Thoracic aorta (tissue), 2 donors: Measurements from ENCODE around the gene FRG2B. TPM values are rescaled to one million over a fixed set of nuclear protein-coding genes. Genes with fewer than 3 reads are reported as not detected.
"Not testable (repeated sequence)": the region's sequence is repeated elsewhere in the genome, so short reads cannot be mapped to it uniquely, and the experiment has no call there.

ENCODE experiments used
- ATAC-seq: fragments of 150-250 bp; one replicate; pipeline ENCODE4 v1.8.0; 2017; ENCODE audit warnings: low read depth; ENCODE audit not compliant: insufficient number of reproducible peaks, low FRiP score
- DNase-seq: peaks from one replicate; pipeline ENCODE4 v3.0.0-alpha.2; 2020; ENCODE audit warnings: low spot score
- H3K27ac ChIP-seq, 2 donors: fragments of 200-600 bp; sonication (generic); 1 replicate in 1 of 2; 2 replicates in 1 of 2; pipeline ENCODE4 v1.5.1; 2016; ENCODE audit warnings: mild to moderate bottlenecking in 2 of 2, moderate library complexity in 2 of 2
- H3K27me3 ChIP-seq: fragments of 200-600 bp; sonication (generic); replicated peaks from 2 replicates; pipeline ENCODE4 v1.6.0; 2016; ENCODE audit warnings: mild to moderate bottlenecking; ENCODE audit not compliant: insufficient read depth
- H3K36me3 ChIP-seq: fragments of 200-600 bp; sonication (generic); one replicate; pipeline ENCODE4 v1.5.1; 2016
- H3K4me1 ChIP-seq, 2 donors: fragments of 200-600 bp; sonication (generic); 1 replicate in 1 of 2; 2 replicates in 1 of 2; pipeline versions ENCODE4 v1.5.1 to v1.6.0; 2016; ENCODE audit warnings: low read depth in 2 of 2, mild to moderate bottlenecking in 1 of 2; ENCODE audit not compliant: control insufficient read depth in 1 of 2
- H3K4me3 ChIP-seq: fragments of 200-600 bp; sonication (generic); 2 replicates; pipeline ENCODE4 v1.5.1; 2016; ENCODE audit warnings: mild to moderate bottlenecking
- H3K9me3 ChIP-seq: fragments of 200-600 bp; sonication (generic); 2 replicates; pipeline ENCODE4 v1.5.1; 2016
- total RNA-seq, 2 donors: library from RNA; depleted of rRNA; stranded (reverse); fragments of >200 nt; gene quantifications; one replicate each; pipeline versions ENCODE4 v1.1.0 to v1.2.3, GENCODE V29; 2016
- TF ChIP-seq, protein P1 (sequence below): fragments of 200-600 bp; sonication (generic); IDR thresholded peaks from one replicate; pipeline ENCODE4 v1.5.1; 2019; ENCODE audit warnings: antibody characterized with exemption

FRG2B gene
- total RNA-seq, result not detected

- not testable (repeated sequence) for DNase-seq, H3K9me3 ChIP-seq
Observed at GRCh38 chr10:133626695-133627094, at the start of gene FRG2B. Gene FRG2B (minus strand): TSS chr10:133626795. CDS start chr10:133626742, 53 bp downstream.

GRCh38 chr10:133667446-133667845 lies 40.9 kb upstream of the FRG2B start:
- H3K36me3 ChIP-seq, ATAC-seq, DNase-seq, H3K27ac ChIP-seq, H3K4me1 ChIP-seq, H3K9me3 ChIP-seq, H3K27me3 ChIP-seq, H3K4me3 ChIP-seq: not testable (repeated sequence)

More at GRCh38 chr10:133626695-133627094, at the start of gene FRG2B:
- H3K27ac ChIP-seq, H3K36me3 ChIP-seq, H3K4me1 ChIP-seq, H3K4me3 ChIP-seq, H3K27me3 ChIP-seq, ATAC-seq: not testable (repeated sequence)

GRCh38 chr10:133663544-133664160 lies 37.1 kb upstream of the FRG2B start:
- not testable (repeated sequence) for H3K9me3 ChIP-seq, H3K4me3 ChIP-seq, H3K27me3 ChIP-seq, ATAC-seq, H3K36me3 ChIP-seq, H3K4me1 ChIP-seq, DNase-seq, H3K27ac ChIP-seq

DNA sequence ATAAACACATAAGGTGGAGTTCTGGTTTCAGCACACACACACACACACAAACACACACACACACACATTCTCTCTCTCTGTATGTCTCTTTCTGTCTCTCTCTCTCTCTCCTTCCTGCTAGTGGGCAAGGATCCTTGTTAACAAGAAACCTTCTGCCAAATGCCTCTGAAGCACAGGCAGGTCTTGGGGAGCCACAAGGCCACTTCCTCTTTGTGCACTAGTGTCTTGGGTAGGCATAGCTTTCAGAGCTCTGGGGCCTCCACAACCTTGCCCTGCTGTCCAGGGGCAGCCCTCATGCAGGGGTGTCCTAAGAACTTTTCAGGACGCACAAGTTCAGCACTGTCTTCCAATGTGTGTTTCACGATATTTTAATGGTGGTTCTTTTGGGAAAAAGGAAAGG lies 34.5 kb upstream of the FRG2B start:
- H3K36me3 ChIP-seq, ATAC-seq, DNase-seq, H3K4me3 ChIP-seq, H3K27me3 ChIP-seq, H3K27ac ChIP-seq, H3K4me1 ChIP-seq, H3K9me3 ChIP-seq: not testable (repeated sequence)

DNA sequence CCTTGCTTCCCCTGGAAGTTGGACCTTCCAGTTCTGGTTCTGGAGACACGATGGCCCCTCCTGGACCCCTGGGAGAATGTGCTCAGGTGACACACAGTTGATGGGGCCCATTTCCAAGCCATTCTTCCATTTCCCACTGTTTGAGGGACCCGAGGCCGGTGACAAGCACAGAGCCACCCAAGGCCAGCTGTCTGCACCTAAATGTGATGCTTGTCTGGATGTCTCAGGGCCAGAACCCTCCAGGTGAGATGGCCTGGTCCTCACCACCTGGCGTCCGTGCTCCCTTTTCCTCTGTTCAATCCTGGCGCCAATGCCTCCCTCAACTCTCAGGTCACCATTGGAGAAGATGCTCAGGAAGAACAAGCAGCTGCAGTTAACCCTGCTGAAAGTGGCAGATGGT lies 33.9 kb upstream of the FRG2B start:
- not testable (repeated sequence) for H3K27ac ChIP-seq, H3K36me3 ChIP-seq, H3K27me3 ChIP-seq, H3K4me3 ChIP-seq, H3K4me1 ChIP-seq, H3K9me3 ChIP-seq, DNase-seq, ATAC-seq

- H3K27me3 ChIP-seq, H3K27ac ChIP-seq, ATAC-seq, H3K36me3 ChIP-seq, DNase-seq, H3K9me3 ChIP-seq, H3K4me3 ChIP-seq, H3K4me1 ChIP-seq: not testable (repeated sequence)
Observed at GRCh38 chr10:133657276-133657675, 30.7 kb upstream of the FRG2B start.

DNA sequence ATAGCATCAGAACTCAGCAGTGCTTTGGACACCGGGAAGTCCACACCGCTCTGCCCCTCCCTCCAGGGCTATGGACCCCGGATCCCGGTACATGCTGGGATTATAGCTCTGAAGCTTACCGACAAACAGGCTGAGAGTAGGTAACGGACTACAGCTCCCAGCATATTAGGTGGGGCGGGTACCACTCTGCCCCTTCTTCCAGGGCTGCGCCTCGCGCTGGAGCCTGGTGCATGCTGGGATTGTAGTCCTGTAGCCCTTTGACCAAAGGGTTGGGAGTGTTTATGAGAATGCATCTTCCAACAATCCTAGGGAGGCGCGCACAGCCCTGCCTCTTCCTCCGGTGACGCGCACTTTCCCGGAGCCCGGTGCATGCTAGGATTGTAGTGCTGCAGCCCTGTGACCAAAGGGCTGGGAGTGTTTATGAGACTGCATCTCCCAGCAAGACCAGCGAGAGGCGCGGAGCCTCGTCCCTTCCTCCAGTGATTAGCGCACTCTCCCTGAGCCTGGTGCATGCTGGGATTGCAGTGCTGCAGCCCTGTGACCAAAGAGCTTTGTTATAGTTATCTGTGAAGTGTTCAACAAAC lies 22.4 kb upstream of the FRG2B start:
- H3K27me3 ChIP-seq, H3K27ac ChIP-seq, H3K36me3 ChIP-seq, DNase-seq, H3K4me1 ChIP-seq, H3K9me3 ChIP-seq, H3K4me3 ChIP-seq, ATAC-seq: not testable (repeated sequence)

- ATAC-seq, H3K27ac ChIP-seq, H3K4me1 ChIP-seq, H3K9me3 ChIP-seq, H3K4me3 ChIP-seq, H3K27me3 ChIP-seq, H3K36me3 ChIP-seq, DNase-seq: not testable (repeated sequence)
- TF ChIP-seq, protein P1, sequence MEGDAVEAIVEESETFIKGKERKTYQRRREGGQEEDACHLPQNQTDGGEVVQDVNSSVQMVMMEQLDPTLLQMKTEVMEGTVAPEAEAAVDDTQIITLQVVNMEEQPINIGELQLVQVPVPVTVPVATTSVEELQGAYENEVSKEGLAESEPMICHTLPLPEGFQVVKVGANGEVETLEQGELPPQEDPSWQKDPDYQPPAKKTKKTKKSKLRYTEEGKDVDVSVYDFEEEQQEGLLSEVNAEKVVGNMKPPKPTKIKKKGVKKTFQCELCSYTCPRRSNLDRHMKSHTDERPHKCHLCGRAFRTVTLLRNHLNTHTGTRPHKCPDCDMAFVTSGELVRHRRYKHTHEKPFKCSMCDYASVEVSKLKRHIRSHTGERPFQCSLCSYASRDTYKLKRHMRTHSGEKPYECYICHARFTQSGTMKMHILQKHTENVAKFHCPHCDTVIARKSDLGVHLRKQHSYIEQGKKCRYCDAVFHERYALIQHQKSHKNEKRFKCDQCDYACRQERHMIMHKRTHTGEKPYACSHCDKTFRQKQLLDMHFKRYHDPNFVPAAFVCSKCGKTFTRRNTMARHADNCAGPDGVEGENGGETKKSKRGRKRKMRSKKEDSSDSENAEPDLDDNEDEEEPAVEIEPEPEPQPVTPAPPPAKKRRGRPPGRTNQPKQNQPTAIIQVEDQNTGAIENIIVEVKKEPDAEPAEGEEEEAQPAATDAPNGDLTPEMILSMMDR, result peak; percentile 45
Observed at GRCh38 chr10:133647075-133647748, 20.6 kb upstream of the FRG2B start.

DNA sequence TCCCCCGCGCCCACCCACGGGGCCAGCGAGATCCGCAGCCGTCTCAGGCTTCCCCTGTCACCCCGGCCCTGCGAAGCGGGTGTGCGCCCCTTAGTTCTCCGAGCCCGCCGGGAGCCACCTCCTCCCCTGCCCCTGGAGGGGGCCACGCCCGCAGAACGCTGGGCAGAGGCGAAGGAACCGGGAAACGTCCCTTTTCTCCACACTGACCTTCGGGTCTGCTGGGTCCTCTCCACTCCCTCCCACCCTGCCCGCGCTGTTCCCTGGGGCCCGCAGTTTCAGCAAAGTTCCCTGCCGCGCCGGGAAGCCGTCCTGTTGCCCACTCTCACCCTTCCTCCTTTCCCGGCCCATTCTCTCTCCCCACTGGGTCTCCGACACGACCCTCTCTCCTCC lies 11.2 kb upstream of the FRG2B start:
- H3K4me1 ChIP-seq, ATAC-seq, H3K36me3 ChIP-seq, H3K27ac ChIP-seq, H3K27me3 ChIP-seq, DNase-seq, H3K9me3 ChIP-seq, H3K4me3 ChIP-seq: not testable (repeated sequence)

DNA sequence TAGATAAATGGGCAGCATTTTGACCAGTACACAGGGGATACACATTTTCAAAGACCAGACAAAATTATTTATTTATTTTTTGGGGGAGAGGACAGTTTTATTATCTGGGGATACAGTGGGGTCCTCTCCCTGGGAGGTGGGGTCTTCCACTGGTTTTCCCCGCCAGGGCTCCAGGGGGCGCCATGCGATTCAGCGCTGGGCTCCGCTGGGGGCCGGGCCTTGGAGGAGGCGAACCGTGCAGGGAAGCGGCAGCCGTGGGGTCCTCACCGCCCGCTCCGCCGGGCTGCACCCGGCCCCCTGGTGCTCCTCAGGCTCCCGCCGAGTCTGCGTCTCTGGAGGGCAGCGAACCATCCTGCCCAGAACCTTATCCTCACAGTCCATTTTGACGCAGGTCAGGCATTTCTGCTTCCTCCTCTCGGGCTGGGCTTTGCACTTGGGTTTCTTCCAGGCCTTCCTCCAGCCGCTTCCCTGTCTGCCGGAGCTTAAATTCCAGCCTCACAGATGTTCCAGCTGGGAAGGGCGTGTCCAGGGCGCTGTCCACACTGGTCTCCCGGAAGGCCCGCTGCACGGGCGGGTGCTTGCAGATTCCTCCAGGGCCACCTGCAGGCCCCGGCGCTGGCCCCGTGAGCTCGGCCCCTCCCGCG lies 10.7 kb upstream of the FRG2B start:
- not testable (repeated sequence) for ATAC-seq, H3K4me1 ChIP-seq, H3K27me3 ChIP-seq, H3K4me3 ChIP-seq, H3K9me3 ChIP-seq, H3K36me3 ChIP-seq, H3K27ac ChIP-seq, DNase-seq

GRCh38 chr10:133630723-133631249 lies 4.2 kb upstream of the FRG2B start:
- not testable (repeated sequence) for H3K36me3 ChIP-seq, ATAC-seq, H3K4me1 ChIP-seq, H3K4me3 ChIP-seq, H3K9me3 ChIP-seq, H3K27me3 ChIP-seq, DNase-seq, H3K27ac ChIP-seq
